ENCODE measurements around the gene CUL9. TPM values are rescaled to one million over a fixed set of nuclear protein-coding genes. Genes with fewer than 3 reads are reported as not detected.

Gene CUL9
- total RNA-seq, 1 donor from 2014 or later = 14.1 TPM

DNA sequence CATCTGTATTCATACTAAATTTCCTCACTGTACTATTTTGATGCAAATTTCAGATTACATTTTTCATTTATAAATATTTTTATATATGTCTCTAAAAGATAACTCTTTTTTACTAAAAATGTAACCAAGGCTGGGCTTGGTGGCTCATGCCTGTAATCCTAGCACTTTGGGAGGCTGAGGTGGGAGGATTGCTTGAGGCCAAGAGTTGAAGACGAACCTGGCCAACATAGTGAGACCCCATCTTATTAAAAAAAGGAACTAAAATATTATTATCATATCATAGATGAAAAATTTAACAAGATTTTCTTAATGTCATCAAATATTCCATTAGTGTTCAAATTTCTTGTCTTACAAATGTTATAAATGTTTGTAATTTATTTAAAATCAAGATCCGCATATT is 53.8 kb downstream of the CUL9 start:
- H2AFZ ChIP-seq (replicated peaks) = no peak overlapping the region
- H3K4me2 ChIP-seq = no peak overlapping the region
- no peaks in the 10 kb centered on the region for H3K9me3 ChIP-seq (ENCODE audit: low read depth)
- H4K20me1 ChIP-seq (ENCODE audit: low read depth) = no peaks in the 10 kb centered on the region
- H3K4me1 ChIP-seq = no peaks in the 10 kb centered on the region
- Mint-ChIP-seq H3K27ac (no peak overlapping the region), H3K4me3 (no peak overlapping the region), H3K4me1 (no peaks in the 10 kb centered on the region), H3K9me3 (peaks cover 9% of the 10 kb centered on the region), H3K36me3 (no peaks in the 10 kb centered on the region), H3K27me3 (ENCODE audit: insufficient read depth, low read depth) (peaks cover 30% of the 10 kb centered on the region)
- H3K36me3 ChIP-seq = no peaks in the 10 kb centered on the region
- DNase-seq (ENCODE audit: low spot score) = no peak
- no peaks in the 10 kb centered on the region for H3F3A ChIP-seq (ENCODE audit: low read depth)
- no peak for TF ChIP-seq EZH2 (IDR thresholded peaks at IDR 0.05)
- TF ChIP-seq, protein P1, sequence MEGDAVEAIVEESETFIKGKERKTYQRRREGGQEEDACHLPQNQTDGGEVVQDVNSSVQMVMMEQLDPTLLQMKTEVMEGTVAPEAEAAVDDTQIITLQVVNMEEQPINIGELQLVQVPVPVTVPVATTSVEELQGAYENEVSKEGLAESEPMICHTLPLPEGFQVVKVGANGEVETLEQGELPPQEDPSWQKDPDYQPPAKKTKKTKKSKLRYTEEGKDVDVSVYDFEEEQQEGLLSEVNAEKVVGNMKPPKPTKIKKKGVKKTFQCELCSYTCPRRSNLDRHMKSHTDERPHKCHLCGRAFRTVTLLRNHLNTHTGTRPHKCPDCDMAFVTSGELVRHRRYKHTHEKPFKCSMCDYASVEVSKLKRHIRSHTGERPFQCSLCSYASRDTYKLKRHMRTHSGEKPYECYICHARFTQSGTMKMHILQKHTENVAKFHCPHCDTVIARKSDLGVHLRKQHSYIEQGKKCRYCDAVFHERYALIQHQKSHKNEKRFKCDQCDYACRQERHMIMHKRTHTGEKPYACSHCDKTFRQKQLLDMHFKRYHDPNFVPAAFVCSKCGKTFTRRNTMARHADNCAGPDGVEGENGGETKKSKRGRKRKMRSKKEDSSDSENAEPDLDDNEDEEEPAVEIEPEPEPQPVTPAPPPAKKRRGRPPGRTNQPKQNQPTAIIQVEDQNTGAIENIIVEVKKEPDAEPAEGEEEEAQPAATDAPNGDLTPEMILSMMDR (IDR thresholded peaks at IDR 0.05) = no peak
- TF ChIP-seq EZH2phosphoT487 (IDR thresholded peaks at IDR 0.05) = no peak
- no peaks in the 10 kb centered on the region for H3K79me2 ChIP-seq (ENCODE audit: low read depth)
- H3K27me3 ChIP-seq = peaks cover 65% of the 10 kb centered on the region
- no peak overlapping the region for H3K4me3 ChIP-seq
- no peak overlapping the region for H3K9ac ChIP-seq
- H3K27ac ChIP-seq = no peak overlapping the region

DNA sequence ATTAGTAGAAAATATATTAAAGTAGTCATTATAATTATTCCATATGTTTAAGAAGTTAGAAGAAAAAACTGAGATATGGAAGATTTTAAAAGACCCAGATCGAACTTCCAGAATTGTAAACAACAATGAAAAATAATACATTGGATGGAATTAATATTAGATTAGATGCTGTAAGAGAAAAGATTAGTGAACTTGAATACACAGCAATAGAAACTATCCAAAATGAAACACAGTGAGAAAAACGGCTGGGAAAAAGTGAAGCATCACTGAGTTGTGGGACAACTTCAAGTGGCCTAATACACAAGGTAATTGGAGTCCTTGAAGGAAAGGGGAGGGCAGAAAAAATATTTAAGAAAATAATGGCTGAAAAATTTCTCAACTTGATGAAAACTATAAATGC is 57.1 kb downstream of the CUL9 start:
- H3K4me3 ChIP-seq = no peak overlapping the region
- H3K27me3 ChIP-seq = peaks cover 80% of the 10 kb centered on the region
- DNase-seq (ENCODE audit: low spot score) = no peak
- H3K9me3 ChIP-seq (ENCODE audit: low read depth) = no peaks in the 10 kb centered on the region
- no peak overlapping the region for H2AFZ ChIP-seq (replicated peaks)
- TF ChIP-seq, protein P1 (IDR thresholded peaks at IDR 0.05) = no peak
- no peak for TF ChIP-seq EZH2phosphoT487 (IDR thresholded peaks at IDR 0.05)
- H3F3A ChIP-seq (ENCODE audit: low read depth) = no peaks in the 10 kb centered on the region
- Mint-ChIP-seq H3K4me1 (no peaks in the 10 kb centered on the region), H3K27me3 (ENCODE audit: insufficient read depth, low read depth) (peaks cover 34% of the 10 kb centered on the region), H3K4me3 (no peak overlapping the region), H3K27ac (no peak overlapping the region), H3K36me3 (no peaks in the 10 kb centered on the region), H3K9me3 (peaks cover 9% of the 10 kb centered on the region)
- H4K20me1 ChIP-seq (ENCODE audit: low read depth) = no peaks in the 10 kb centered on the region
- no peak overlapping the region for H3K9ac ChIP-seq
- no peak overlapping the region for H3K27ac ChIP-seq
- H3K4me2 ChIP-seq = no peak overlapping the region
- H3K4me1 ChIP-seq = no peaks in the 10 kb centered on the region
- no peaks in the 10 kb centered on the region for H3K79me2 ChIP-seq (ENCODE audit: low read depth)
- H3K36me3 ChIP-seq = no peaks in the 10 kb centered on the region

DNA sequence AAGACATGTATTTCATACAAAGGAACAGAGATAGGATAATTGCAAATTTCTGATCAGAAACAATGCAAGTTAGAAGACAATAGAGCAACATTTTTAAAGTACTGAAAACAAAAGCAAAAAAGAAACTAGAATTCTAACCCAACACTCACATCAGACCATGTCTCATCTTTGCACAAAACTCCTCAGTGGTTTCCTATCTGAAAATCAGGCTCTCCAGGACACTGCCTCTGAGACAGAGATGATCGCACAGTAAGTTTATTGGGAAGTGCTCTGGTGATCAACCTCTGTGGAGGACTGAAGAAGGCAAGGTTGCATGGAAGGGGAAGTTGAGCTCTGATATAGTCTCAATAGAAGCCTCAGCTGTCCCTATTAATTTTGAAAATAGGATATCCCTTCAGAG is 59.0 kb downstream of the CUL9 start:
- Histone ChIP-seq H3K4me3 (no peak overlapping the region), H3K79me2 (ENCODE audit: low read depth) (no peaks in the 10 kb centered on the region), H3K4me1 (no peaks in the 10 kb centered on the region), H3K36me3 (no peaks in the 10 kb centered on the region), H4K20me1 (ENCODE audit: low read depth) (no peaks in the 10 kb centered on the region), H3K9ac (no peak overlapping the region), H3K27me3 (peaks cover 96% of the 10 kb centered on the region), H3K27ac (no peak overlapping the region), H3F3A (ENCODE audit: low read depth) (peaks cover 2% of the 10 kb centered on the region), H2AFZ (replicated peaks) (no peak overlapping the region), H3K9me3 (ENCODE audit: low read depth) (no peaks in the 10 kb centered on the region), H3K4me2 (no peak overlapping the region)
- H3K4me3 Mint-ChIP-seq = no peak overlapping the region
- H3K27ac Mint-ChIP-seq = no peak overlapping the region
- DNase-seq (ENCODE audit: low spot score) = no peak
- peaks cover 32% of the 10 kb centered on the region for H3K27me3 Mint-ChIP-seq (ENCODE audit: insufficient read depth, low read depth)
- no peaks in the 10 kb centered on the region for H3K36me3 Mint-ChIP-seq
- no peaks in the 10 kb centered on the region for H3K4me1 Mint-ChIP-seq
- H3K9me3 Mint-ChIP-seq = peaks cover 9% of the 10 kb centered on the region
- TF ChIP-seq, protein P1 (IDR thresholded peaks at IDR 0.05) = no peak
- no peak for TF ChIP-seq EZH2phosphoT487 (IDR thresholded peaks at IDR 0.05)
- TF ChIP-seq EZH2 (IDR thresholded peaks at IDR 0.05) = no peak

All from neural progenitor cell (in vitro differentiated cells).